Heart left ventricle (tissue), 13 donors: ENCODE results near the gene UNC119.

Source experiments
- CTCF ChIP-seq, 12 donors: fragments of 200-600 bp; sonication (generic) in 4 of 12; IDR thresholded peaks; one replicate each; pipeline versions ENCODE4 v1.5.0 to v1.8.0; 2018 to 2022; ENCODE audit warnings: antibody characterized with exemption in 12 of 12, mild to moderate bottlenecking in 5 of 12
- POLR2A ChIP-seq, 2 donors: fragments of 450-650 bp; IDR thresholded peaks; one replicate each; pipeline ENCODE4 v1.6.1; 2017; ENCODE audit warnings: antibody characterized with exemption in 2 of 2, mild to moderate bottlenecking in 2 of 2, moderate library complexity in 2 of 2
- donor health status: ischemic (EF 13 %, LVEDD 7.1; RV severe dilation, severe dysfunction).
- donor health status: DM: no; HTN: yes; CAD: no.
- donor health status: DM: no; HTN: no; CAD: no.
- donor health status: ischemic (EF 25% LVEDD 6.9; RV normal size, moderate dysfunction).
- donor health status: ischemic (EF 25% LVEDD 5.7; RV mildly dilated, moderate dysfunction).
- donor health status: ischemic (EF 35%, LVEDD 5.7; RV mildly dilated, moderate dysfunction).
- donor health status: nonischemic (EF 11% LVEDD 7.7; RV severe dilation, severe dysfunction).
- donor health status: DM: yes; HTN: yes; CAD: no.
- donor health status: PGD.
- donor health status: ischemic (EF 29% LVEDD 5.4; RV normal size, mild dysfunction).
- donor health status: nonischemic (EF 23%, LVEDD 6.1; RV moderate dilation, normal function).

- TF ChIP-seq CTCF (IDR thresholded peaks at IDR 0.05) (no peak), POLR2A (IDR thresholded peaks at IDR 0.05) (no peak)
Observed at GRCh38 chr17:28511858-28512461, 40.5 kb downstream of the UNC119 start.
